Skeletal muscle satellite cell (primary cell): ENCODE results near the gene MRPL43.

Experiments
- H3K27me3 ChIP-seq: 2 replicates; pipeline ENCODE4 v1.7.0; 2013; ENCODE audit warnings: low read length; ENCODE audit not compliant: control insufficient read depth, insufficient read depth
- H3K36me3 ChIP-seq: 2 replicates; pipeline ENCODE4 v1.7.0; 2013; ENCODE audit warnings: mild to moderate bottlenecking, control low read depth, low read length; ENCODE audit not compliant: insufficient read depth
- H3K4me1 ChIP-seq: 2 replicates; pipeline ENCODE4 v1.7.0; 2013; ENCODE audit warnings: low read length; ENCODE audit not compliant: control insufficient read depth, insufficient read depth
- H3K4me2 ChIP-seq: 2 replicates; pipeline ENCODE4 v1.7.0; 2013; ENCODE audit warnings: mild to moderate bottlenecking, low read length
- H3K4me3 ChIP-seq: 2 replicates; pipeline ENCODE4 v1.7.0; 2013; ENCODE audit warnings: low read length
- H3K9ac ChIP-seq: 2 replicates; pipeline ENCODE4 v1.7.0; 2013; ENCODE audit warnings: mild to moderate bottlenecking, low read depth, low read length, moderate library complexity
- H3K9me3 ChIP-seq: replicated peaks from 2 replicates; pipeline ENCODE4 v1.7.0; 2013; ENCODE audit warnings: mild to moderate bottlenecking, control low read depth, low read length

MRPL43 gene

GRCh38 chr10:101007099-101007711 lies 19.9 kb upstream of the MRPL43 start:
- Histone ChIP-seq H3K4me2 (peak overlapping the region; percentile 3), H3K27me3 (no peaks in the 10 kb centered on the region), H3K4me1 (peaks cover 27% of the 10 kb centered on the region), H3K4me3 (no peak overlapping the region), H3K9ac (peak overlapping the region; percentile 14), H3K9me3 (no peaks in the 10 kb centered on the region), H3K36me3 (peaks cover 54% of the 10 kb centered on the region)

- Histone ChIP-seq H3K4me2 (no peak overlapping the region), H3K4me1 (peaks cover 33% of the 10 kb centered on the region), H3K9ac (no peak overlapping the region), H3K27me3 (no peaks in the 10 kb centered on the region), H3K9me3 (no peaks in the 10 kb centered on the region), H3K36me3 (peaks cover 54% of the 10 kb centered on the region), H3K4me3 (no peak overlapping the region)
Measured at GRCh38 chr10:101006593-101007098, 19.3 kb upstream of the MRPL43 start.

- Histone ChIP-seq H3K4me2 (no peak overlapping the region), H3K9ac (no peak overlapping the region), H3K27me3 (no peaks in the 10 kb centered on the region), H3K36me3 (peaks cover 54% of the 10 kb centered on the region), H3K4me3 (no peak overlapping the region), H3K9me3 (no peaks in the 10 kb centered on the region), H3K4me1 (peaks cover 38% of the 10 kb centered on the region)
Measured at GRCh38 chr10:101005869-101006567, 18.7 kb upstream of the MRPL43 start.

DNA sequence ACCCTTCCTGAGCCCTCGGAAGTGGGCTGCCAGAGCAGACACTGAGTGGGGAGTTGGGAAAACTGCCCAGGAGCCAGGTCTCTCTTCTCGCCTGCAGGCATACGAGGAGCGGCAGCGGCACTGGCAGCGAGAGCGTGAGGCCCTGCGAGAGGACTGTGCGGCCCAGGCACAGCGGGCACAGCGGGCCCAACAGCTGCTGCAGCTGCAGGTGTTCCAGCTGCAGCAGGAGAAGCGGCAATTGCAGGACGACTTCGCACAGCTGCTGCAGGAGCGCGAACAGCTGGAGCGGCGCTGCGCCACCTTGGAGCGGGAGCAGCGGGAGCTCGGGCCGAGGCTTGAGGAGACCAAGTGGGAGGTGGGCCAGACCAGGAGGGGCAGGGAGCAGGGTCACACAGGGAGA lies 18.1 kb upstream of the MRPL43 start:
- H3K9ac ChIP-seq, result no peak overlapping the region
- peaks cover 54% of the 10 kb centered on the region for H3K36me3 ChIP-seq
- H3K4me1 ChIP-seq, result peaks cover 41% of the 10 kb centered on the region

GRCh38 chr10:101003639-101004206 lies 16.4 kb upstream of the MRPL43 start:
- peaks cover 54% of the 10 kb centered on the region for H3K36me3 ChIP-seq
- H3K9me3 ChIP-seq, result no peaks in the 10 kb centered on the region
- no peak overlapping the region for H3K9ac ChIP-seq
- no peak overlapping the region for H3K4me3 ChIP-seq
- peaks cover 44% of the 10 kb centered on the region for H3K4me1 ChIP-seq
- H3K4me2 ChIP-seq, result no peak overlapping the region
- H3K27me3 ChIP-seq, result no peaks in the 10 kb centered on the region

More for the DNA sequence above, 18.1 kb upstream of the MRPL43 start:
- Histone ChIP-seq H3K4me2 (no peak overlapping the region), H3K27me3 (no peaks in the 10 kb centered on the region), H3K4me3 (no peak overlapping the region), H3K9me3 (no peaks in the 10 kb centered on the region)

DNA sequence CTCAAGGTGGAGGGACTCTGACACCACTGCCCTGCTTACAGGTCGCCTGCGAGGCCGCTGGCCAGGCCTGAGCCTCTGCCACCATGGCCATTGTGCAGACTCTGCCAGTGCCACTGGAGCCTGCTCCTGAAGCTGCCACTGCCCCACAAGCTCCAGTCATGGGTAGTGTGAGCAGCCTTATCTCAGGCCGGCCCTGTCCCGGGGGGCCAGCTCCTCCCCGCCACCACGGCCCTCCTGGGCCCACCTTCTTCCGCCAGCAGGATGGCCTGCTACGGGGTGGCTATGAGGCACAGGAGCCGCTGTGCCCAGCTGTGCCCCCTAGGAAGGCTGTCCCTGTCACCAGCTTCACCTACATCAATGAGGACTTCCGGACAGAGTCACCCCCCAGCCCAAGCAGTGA lies 15.2 kb upstream of the MRPL43 start:
- H3K4me3 ChIP-seq, result no peak overlapping the region
- H3K9ac ChIP-seq, result peak overlapping the region; percentile 98
- H3K9me3 ChIP-seq, result no peaks in the 10 kb centered on the region
- peaks cover 49% of the 10 kb centered on the region for H3K36me3 ChIP-seq
- peaks cover 41% of the 10 kb centered on the region for H3K4me1 ChIP-seq
- no peaks in the 10 kb centered on the region for H3K27me3 ChIP-seq
- H3K4me2 ChIP-seq, result peak overlapping the region; percentile 84

DNA sequence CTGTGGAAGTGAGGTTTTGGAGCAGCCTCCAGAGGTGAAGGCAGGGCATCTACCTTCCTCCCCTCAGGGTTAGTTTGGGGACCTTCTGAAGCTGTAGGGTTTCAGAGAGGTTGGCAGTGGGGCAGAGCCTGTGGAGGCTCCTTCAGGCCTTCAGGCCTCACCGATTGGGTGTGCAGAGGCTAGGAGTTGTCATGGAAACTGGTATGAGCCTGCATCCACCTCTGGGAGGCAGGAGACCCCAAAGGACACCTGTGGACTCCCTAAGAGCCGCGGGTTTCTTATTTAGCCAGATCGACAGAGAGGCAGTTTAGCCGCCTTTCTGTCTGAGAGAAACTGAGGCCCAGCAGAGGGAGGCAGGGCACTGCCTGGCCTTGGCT lies 14.3 kb upstream of the MRPL43 start:
- Histone ChIP-seq H3K36me3 (peaks cover 41% of the 10 kb centered on the region), H3K4me2 (peak overlapping the region; percentile 84), H3K27me3 (no peaks in the 10 kb centered on the region), H3K9me3 (no peaks in the 10 kb centered on the region), H3K4me3 (peak overlapping the region; percentile 76), H3K9ac (peak overlapping the region; percentile 98), H3K4me1 (peaks cover 36% of the 10 kb centered on the region)

GRCh38 chr10:101000915-101001658 lies 13.8 kb upstream of the MRPL43 start:
- Histone ChIP-seq H3K27me3 (no peaks in the 10 kb centered on the region), H3K4me1 (peaks cover 35% of the 10 kb centered on the region), H3K9ac (peak overlapping the region; percentile 98), H3K4me2 (peak overlapping the region; percentile 84), H3K36me3 (peaks cover 35% of the 10 kb centered on the region), H3K4me3 (peak overlapping the region; percentile 76), H3K9me3 (no peaks in the 10 kb centered on the region)

DNA sequence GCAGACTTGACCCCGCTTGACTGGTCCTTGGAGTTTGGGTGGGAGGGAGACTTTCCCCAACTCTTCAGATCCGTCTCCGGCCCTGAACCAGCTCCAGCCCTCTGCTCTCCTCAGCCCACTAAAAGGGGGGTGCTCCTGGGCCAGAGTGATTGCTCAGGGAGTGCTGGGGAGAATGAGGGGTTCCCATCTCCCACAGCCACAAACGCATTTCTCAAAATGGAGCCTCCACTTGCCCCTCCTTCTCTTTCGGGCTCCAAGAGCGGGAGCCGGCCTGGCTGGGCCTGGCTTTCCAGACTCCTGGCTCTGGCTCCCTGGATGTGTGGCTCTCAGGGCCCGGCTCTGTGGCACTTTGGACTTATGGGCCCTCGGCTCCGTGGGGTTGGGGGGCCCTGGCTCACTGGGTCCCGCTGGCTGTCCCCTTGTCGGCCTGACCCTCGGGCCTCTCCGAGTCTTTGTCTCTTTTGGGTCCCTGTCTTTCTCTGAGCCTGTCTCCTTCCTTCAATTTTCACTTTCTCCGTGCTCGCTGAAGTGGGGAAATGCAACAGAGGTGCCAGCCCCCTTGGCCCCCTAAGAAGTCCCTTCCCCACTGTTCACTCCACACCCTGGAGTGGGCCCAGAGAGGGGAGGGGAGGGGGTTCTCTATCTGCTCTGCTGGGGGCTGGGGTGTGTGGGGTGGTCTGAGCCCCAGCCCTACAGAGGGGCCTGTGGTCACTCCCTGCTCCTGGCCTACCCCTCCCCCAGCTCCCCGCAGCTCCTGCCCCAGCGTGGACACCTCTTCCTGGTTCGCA lies 13.0 kb upstream of the MRPL43 start:
- Histone ChIP-seq H3K9ac (peak overlapping the region; percentile 98), H3K27me3 (no peaks in the 10 kb centered on the region), H3K4me3 (peak overlapping the region; percentile 76), H3K4me2 (peak overlapping the region; percentile 84), H3K4me1 (peaks cover 35% of the 10 kb centered on the region), H3K9me3 (no peaks in the 10 kb centered on the region), H3K36me3 (peaks cover 28% of the 10 kb centered on the region)

DNA sequence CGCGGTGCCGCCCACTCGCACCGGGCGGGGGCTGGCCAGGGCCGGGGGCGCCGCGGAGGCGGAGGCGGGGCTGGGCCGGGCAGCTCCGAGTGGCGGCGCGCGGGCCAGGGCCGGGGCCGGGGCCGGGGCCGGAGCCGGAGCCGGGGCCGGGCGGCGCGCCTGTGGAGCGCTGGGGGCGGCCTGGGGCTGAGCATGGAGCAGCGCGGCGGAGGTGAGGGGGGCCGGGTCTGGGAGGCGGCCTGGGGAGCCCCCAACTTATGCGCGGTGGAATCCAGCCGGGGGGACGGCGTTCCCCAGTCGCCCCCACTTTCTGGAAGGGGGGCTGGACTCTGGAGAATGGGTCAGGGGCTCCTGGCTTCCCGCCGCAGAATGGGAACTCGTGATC lies 12.4 kb upstream of the MRPL43 start, which contains the start of gene LZTS2:
Gene LZTS2 (plus strand): TSS at position 67 of the 385 bp plus-strand sequence. CDS start 2,731 bp downstream, outside the sequence.
- peaks cover 35% of the 10 kb centered on the region for H3K4me1 ChIP-seq

More for the DNA sequence above, 12.4 kb upstream of the MRPL43 start, which contains the start of gene LZTS2:
- Histone ChIP-seq H3K4me2 (peak within 1 kb of the TSS; percentile 99), H3K27me3 (no peaks in the 10 kb centered on the region), H3K9ac (peak within 1 kb of the TSS; percentile 98), H3K9me3 (no peaks in the 10 kb centered on the region), H3K4me3 (peak within 1 kb of the TSS; percentile 76), H3K36me3 (peaks cover 23% of the 10 kb centered on the region)
